Measurements from ENCODE around the gene PLA2G2D.
"Not testable (repeated sequence)": the region's sequence is repeated elsewhere in the genome, so short reads cannot be mapped to it uniquely, and the experiment has no call there.

The PLA2G2D gene

GRCh38 chr1:20138961-20139550, 19.7 kb upstream of the PLA2G2D start, which contains the start of gene PLA2G2F:
Gene PLA2G2F, plus strand, starts transcription at chr1:20139323. Its CDS starts 105 bp downstream, at chr1:20139428.
- no peaks in the 10 kb centered on the region for H3K27me3 ChIP-seq (ENCODE audit: low read depth)
- in situ Hi-C loops (cut with MboI; ENCODE audit: low sequenced_read_pairs): no loop called here
- H3K36me3 ChIP-seq (replicated peaks): no peaks in the 10 kb centered on the region
- H3K9me3 ChIP-seq: no peaks in the 10 kb centered on the region
- H3K4me3 ChIP-seq: no peak within 1 kb of the TSS
- no peak for DNase-seq (ENCODE audit: low spot score in 2 of 2)
- no peaks in the 10 kb centered on the region for H3K4me1 ChIP-seq

GRCh38 chr1:20138346-20138745, 19.0 kb upstream of the PLA2G2D start:
- no peak for DNase-seq (ENCODE audit: low spot score in 2 of 2)
- no peaks in the 10 kb centered on the region for H3K27me3 ChIP-seq (ENCODE audit: low read depth)
- in situ Hi-C loops (cut with MboI; ENCODE audit: low sequenced_read_pairs): no loop called here

GRCh38 chr1:20137604-20138003, 18.3 kb upstream of the PLA2G2D start:
- H3K36me3 ChIP-seq (replicated peaks): no peaks in the 10 kb centered on the region
- in situ Hi-C loops (cut with MboI; ENCODE audit: low sequenced_read_pairs): no loop called here
- no peak for DNase-seq (ENCODE audit: low spot score in 2 of 2)

More at GRCh38 chr1:20138346-20138745, 19.0 kb upstream of the PLA2G2D start:
- Histone ChIP-seq H3K9me3 (no peaks in the 10 kb centered on the region), H3K4me3 (no peak overlapping the region), H3K36me3 (replicated peaks) (no peaks in the 10 kb centered on the region), H3K4me1 (no peaks in the 10 kb centered on the region)

GRCh38 chr1:20137055-20137454, 17.7 kb upstream of the PLA2G2D start:
- DNase-seq (ENCODE audit: low spot score in 2 of 2): no peak
- in situ Hi-C loops (cut with MboI; ENCODE audit: low sequenced_read_pairs): no loop called here

More at GRCh38 chr1:20137604-20138003, 18.3 kb upstream of the PLA2G2D start:
- H3K4me1 ChIP-seq: no peaks in the 10 kb centered on the region
- no peak overlapping the region for H3K4me3 ChIP-seq
- H3K9me3 ChIP-seq: no peaks in the 10 kb centered on the region
- no peaks in the 10 kb centered on the region for H3K27me3 ChIP-seq (ENCODE audit: low read depth)

GRCh38 chr1:20136249-20136648, 16.9 kb upstream of the PLA2G2D start:
- H3K36me3 ChIP-seq (replicated peaks): no peaks in the 10 kb centered on the region
- no peaks in the 10 kb centered on the region for H3K27me3 ChIP-seq (ENCODE audit: low read depth)
- no peaks in the 10 kb centered on the region for H3K4me1 ChIP-seq
- H3K4me3 ChIP-seq: no peak overlapping the region
- no peaks in the 10 kb centered on the region for H3K9me3 ChIP-seq
- in situ Hi-C loops (cut with MboI; ENCODE audit: low sequenced_read_pairs): no loop called here
- no peak for DNase-seq (ENCODE audit: low spot score in 2 of 2)

More at GRCh38 chr1:20137055-20137454, 17.7 kb upstream of the PLA2G2D start:
- Histone ChIP-seq H3K4me1 (no peaks in the 10 kb centered on the region), H3K4me3 (no peak overlapping the region), H3K36me3 (replicated peaks) (no peaks in the 10 kb centered on the region), H3K27me3 (ENCODE audit: low read depth) (no peaks in the 10 kb centered on the region), H3K9me3 (no peaks in the 10 kb centered on the region)

- no peaks in the 10 kb centered on the region for H3K27me3 ChIP-seq (ENCODE audit: low read depth)
- in situ Hi-C loops (cut with MboI; ENCODE audit: low sequenced_read_pairs): no loop called here
- no peaks in the 10 kb centered on the region for H3K4me1 ChIP-seq
- H3K4me3 ChIP-seq: no peak overlapping the region
- no peaks in the 10 kb centered on the region for H3K36me3 ChIP-seq (replicated peaks)
- no peaks in the 10 kb centered on the region for H3K9me3 ChIP-seq
- no peak for DNase-seq (ENCODE audit: low spot score in 2 of 2)
Measured at GRCh38 chr1:20134995-20135394, 15.7 kb upstream of the PLA2G2D start.

GRCh38 chr1:20130518-20130917, 11.2 kb upstream of the PLA2G2D start:
- in situ Hi-C loops (cut with MboI; ENCODE audit: low sequenced_read_pairs); H3K9me3 ChIP-seq; H3K4me3 ChIP-seq; H3K4me1 ChIP-seq; H3K36me3 ChIP-seq (replicated peaks); DNase-seq (ENCODE audit: low spot score in 2 of 2); H3K27me3 ChIP-seq (ENCODE audit: low read depth): not testable (repeated sequence)

- Histone ChIP-seq H3K9me3 (no peaks in the 10 kb centered on the region), H3K4me3 (no peak overlapping the region), H3K36me3 (replicated peaks) (no peaks in the 10 kb centered on the region), H3K27me3 (ENCODE audit: low read depth) (0 out of 2 replicates have a peak, but pooled peaks cover 5% of the 10 kb centered on the region), H3K4me1 (no peaks in the 10 kb centered on the region)
- no peak for DNase-seq (ENCODE audit: low spot score in 2 of 2)
- in situ Hi-C loops (cut with MboI; ENCODE audit: low sequenced_read_pairs): no loop called here
Measured at GRCh38 chr1:20126806-20127440, 7.6 kb upstream of the PLA2G2D start.

- DNase-seq (ENCODE audit: low spot score in 2 of 2): no peak
- Histone ChIP-seq H3K4me3 (no peak overlapping the region), H3K27me3 (ENCODE audit: low read depth) (0 out of 2 replicates have a peak, but pooled peaks cover 11% of the 10 kb centered on the region), H3K4me1 (no peaks in the 10 kb centered on the region), H3K36me3 (replicated peaks) (no peaks in the 10 kb centered on the region), H3K9me3 (no peaks in the 10 kb centered on the region)
- in situ Hi-C loops (cut with MboI; ENCODE audit: low sequenced_read_pairs): no loop called here
Measured at GRCh38 chr1:20126041-20126805, 6.9 kb upstream of the PLA2G2D start.

- DNase-seq (ENCODE audit: low spot score in 2 of 2): no peak
- peaks cover 15% of the 10 kb centered on the region; the same call in 1 of the 2 replicates for H3K27me3 ChIP-seq (ENCODE audit: low read depth)
- no peaks in the 10 kb centered on the region for H3K9me3 ChIP-seq
- no peaks in the 10 kb centered on the region for H3K4me1 ChIP-seq
- H3K36me3 ChIP-seq (replicated peaks): no peaks in the 10 kb centered on the region
- no peak overlapping the region for H3K4me3 ChIP-seq
- in situ Hi-C loops (cut with MboI; ENCODE audit: low sequenced_read_pairs): no loop called here
Measured at GRCh38 chr1:20125100-20125499, 5.8 kb upstream of the PLA2G2D start.

- in situ Hi-C loops (cut with MboI; ENCODE audit: low sequenced_read_pairs): no loop called here
- Histone ChIP-seq H3K9me3 (no peaks in the 10 kb centered on the region), H3K4me1 (no peaks in the 10 kb centered on the region), H3K36me3 (replicated peaks) (no peaks in the 10 kb centered on the region), H3K4me3 (no peak overlapping the region), H3K27me3 (ENCODE audit: low read depth) (peaks cover 15% of the 10 kb centered on the region; the same call in 1 of the 2 replicates)
- no peak for DNase-seq (ENCODE audit: low spot score in 2 of 2)
Measured at GRCh38 chr1:20124456-20125057, 5.2 kb upstream of the PLA2G2D start.

- no peaks in the 10 kb centered on the region for H3K4me1 ChIP-seq
- no peaks in the 10 kb centered on the region for H3K36me3 ChIP-seq (replicated peaks)
- H3K9me3 ChIP-seq: no peaks in the 10 kb centered on the region
- no peak for DNase-seq (ENCODE audit: low spot score in 2 of 2)
- no peak overlapping the region for H3K4me3 ChIP-seq
- in situ Hi-C loops (cut with MboI; ENCODE audit: low sequenced_read_pairs): no loop called here
- H3K27me3 ChIP-seq (ENCODE audit: low read depth): peaks cover 15% of the 10 kb centered on the region; the same call in 1 of the 2 replicates
Measured at GRCh38 chr1:20123722-20124455, 4.6 kb upstream of the PLA2G2D start.

- in situ Hi-C loops (cut with MboI; ENCODE audit: low sequenced_read_pairs): no loop called here
- H3K27me3 ChIP-seq (ENCODE audit: low read depth): peaks cover 18% of the 10 kb centered on the region; the same call in 1 of the 2 replicates
- no peaks in the 10 kb centered on the region for H3K4me1 ChIP-seq
- no peaks in the 10 kb centered on the region for H3K36me3 ChIP-seq (replicated peaks)
- no peak for DNase-seq (ENCODE audit: low spot score in 2 of 2)
- H3K9me3 ChIP-seq: no peaks in the 10 kb centered on the region
- no peak overlapping the region for H3K4me3 ChIP-seq
Measured at GRCh38 chr1:20120796-20121195, 1.5 kb upstream of the PLA2G2D start.
